Osteocyte (in vitro differentiated cells): Measurements from ENCODE around the gene SNRPA. TPM values are rescaled to one million over a fixed set of nuclear protein-coding genes. Genes with fewer than 3 reads are reported as not detected.
"Not testable (repeated sequence)": the region's sequence is repeated elsewhere in the genome, so short reads cannot be mapped to it uniquely, and the experiment has no call there.

ENCODE experiments used
- DNase-seq: peaks from one replicate; pipeline ENCODE4 v3.0.0; 2021; ENCODE audit warnings: mixed read lengths; ENCODE audit not compliant: unreplicated experiment; ENCODE audit errors: extremely low spot score
- H3K27ac Mint-ChIP-seq: one replicate; pipeline ENCODE4 v1.8.0; 2021; ENCODE audit warnings: mild to moderate bottlenecking, mixed read lengths; ENCODE audit not compliant: unreplicated experiment
- H3K27me3 Mint-ChIP-seq: one replicate; pipeline ENCODE4 v1.8.0; 2021; ENCODE audit warnings: mixed read lengths; ENCODE audit not compliant: unreplicated experiment
- H3K36me3 Mint-ChIP-seq: one replicate; pipeline ENCODE4 v1.8.0; 2021; ENCODE audit warnings: mixed read lengths; ENCODE audit not compliant: unreplicated experiment
- H3K4me1 Mint-ChIP-seq: one replicate; pipeline ENCODE4 v1.8.0; 2021; ENCODE audit warnings: mixed read lengths; ENCODE audit not compliant: unreplicated experiment
- H3K4me3 Mint-ChIP-seq: one replicate; pipeline ENCODE4 v1.8.0; 2021; ENCODE audit warnings: mild to moderate bottlenecking, moderate library complexity, mixed read lengths; ENCODE audit not compliant: unreplicated experiment
- H3K9me3 Mint-ChIP-seq: one replicate; pipeline ENCODE4 v1.8.0; 2021; ENCODE audit warnings: mixed read lengths; ENCODE audit not compliant: unreplicated experiment
- total RNA-seq: library from RNA; stranded (reverse); gene quantifications from 2 replicates; pipeline ENCODE4 v1.2.1, GENCODE V29; 2021
- TF ChIP-seq, protein P1 (sequence below): fragments of 200-600 bp; sonication (generic); IDR thresholded peaks from 2 replicates; pipeline ENCODE4 v1.5.0; 2021; ENCODE audit warnings: antibody characterized with exemption, mild to moderate bottlenecking, moderate library complexity

Gene SNRPA
- total RNA-seq, 1 donor from 2014 or later = 53.2 TPM

DNA sequence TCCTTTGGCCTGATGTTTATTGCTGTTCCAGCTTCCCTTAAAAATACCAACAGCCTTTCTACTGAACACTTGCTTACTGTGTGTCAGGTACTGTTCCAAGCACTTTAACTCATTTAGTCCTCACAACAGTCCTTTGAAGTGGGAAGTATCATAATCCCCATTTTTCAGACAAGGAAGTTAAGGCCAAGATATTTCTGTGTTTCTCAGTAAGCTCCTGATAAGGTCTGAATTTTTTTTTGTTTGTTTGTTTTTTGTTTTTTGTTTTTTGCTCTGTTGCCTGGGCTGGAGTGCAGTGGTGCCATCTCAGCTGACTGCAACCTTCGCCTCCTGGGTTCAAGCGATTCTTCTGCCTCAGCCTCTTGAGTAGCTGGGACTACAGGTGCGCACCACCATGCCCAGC, 7.5 kb downstream of the SNRPA start:
- Mint-ChIP-seq H3K36me3 (peaks cover 53% of the 10 kb centered on the region), H3K9me3 (no peaks in the 10 kb centered on the region), H3K4me3 (no peak overlapping the region), H3K4me1 (peaks cover 11% of the 10 kb centered on the region), H3K27ac (no peak overlapping the region), H3K27me3 (no peaks in the 10 kb centered on the region)
- no peak for DNase-seq
- TF ChIP-seq, protein P1, sequence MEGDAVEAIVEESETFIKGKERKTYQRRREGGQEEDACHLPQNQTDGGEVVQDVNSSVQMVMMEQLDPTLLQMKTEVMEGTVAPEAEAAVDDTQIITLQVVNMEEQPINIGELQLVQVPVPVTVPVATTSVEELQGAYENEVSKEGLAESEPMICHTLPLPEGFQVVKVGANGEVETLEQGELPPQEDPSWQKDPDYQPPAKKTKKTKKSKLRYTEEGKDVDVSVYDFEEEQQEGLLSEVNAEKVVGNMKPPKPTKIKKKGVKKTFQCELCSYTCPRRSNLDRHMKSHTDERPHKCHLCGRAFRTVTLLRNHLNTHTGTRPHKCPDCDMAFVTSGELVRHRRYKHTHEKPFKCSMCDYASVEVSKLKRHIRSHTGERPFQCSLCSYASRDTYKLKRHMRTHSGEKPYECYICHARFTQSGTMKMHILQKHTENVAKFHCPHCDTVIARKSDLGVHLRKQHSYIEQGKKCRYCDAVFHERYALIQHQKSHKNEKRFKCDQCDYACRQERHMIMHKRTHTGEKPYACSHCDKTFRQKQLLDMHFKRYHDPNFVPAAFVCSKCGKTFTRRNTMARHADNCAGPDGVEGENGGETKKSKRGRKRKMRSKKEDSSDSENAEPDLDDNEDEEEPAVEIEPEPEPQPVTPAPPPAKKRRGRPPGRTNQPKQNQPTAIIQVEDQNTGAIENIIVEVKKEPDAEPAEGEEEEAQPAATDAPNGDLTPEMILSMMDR = no peak

DNA sequence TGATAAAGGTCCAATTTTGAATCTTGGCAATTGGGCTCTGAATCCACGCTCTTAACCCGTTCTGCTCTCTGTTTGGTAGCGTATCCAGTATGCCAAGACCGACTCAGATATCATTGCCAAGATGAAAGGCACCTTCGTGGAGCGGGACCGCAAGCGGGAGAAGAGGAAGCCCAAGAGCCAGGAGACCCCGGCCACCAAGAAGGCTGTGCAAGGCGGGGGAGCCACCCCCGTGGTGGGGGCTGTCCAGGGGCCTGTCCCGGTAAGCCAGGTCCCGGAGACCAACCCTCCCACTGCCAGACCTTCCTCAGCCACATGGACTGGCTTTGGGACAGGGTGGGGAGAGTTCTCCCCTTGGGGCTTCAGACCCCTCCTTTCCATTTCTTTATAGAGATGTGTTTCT, 8.3 kb downstream of the SNRPA start:
- H3K36me3 Mint-ChIP-seq = peaks cover 61% of the 10 kb centered on the region
- peaks cover 8% of the 10 kb centered on the region for H3K4me1 Mint-ChIP-seq
- no peak for DNase-seq
- H3K27me3 Mint-ChIP-seq = no peaks in the 10 kb centered on the region
- TF ChIP-seq, protein P1 = no peak
- no peak overlapping the region for H3K27ac Mint-ChIP-seq
- no peaks in the 10 kb centered on the region for H3K9me3 Mint-ChIP-seq
- no peak overlapping the region for H3K4me3 Mint-ChIP-seq

DNA sequence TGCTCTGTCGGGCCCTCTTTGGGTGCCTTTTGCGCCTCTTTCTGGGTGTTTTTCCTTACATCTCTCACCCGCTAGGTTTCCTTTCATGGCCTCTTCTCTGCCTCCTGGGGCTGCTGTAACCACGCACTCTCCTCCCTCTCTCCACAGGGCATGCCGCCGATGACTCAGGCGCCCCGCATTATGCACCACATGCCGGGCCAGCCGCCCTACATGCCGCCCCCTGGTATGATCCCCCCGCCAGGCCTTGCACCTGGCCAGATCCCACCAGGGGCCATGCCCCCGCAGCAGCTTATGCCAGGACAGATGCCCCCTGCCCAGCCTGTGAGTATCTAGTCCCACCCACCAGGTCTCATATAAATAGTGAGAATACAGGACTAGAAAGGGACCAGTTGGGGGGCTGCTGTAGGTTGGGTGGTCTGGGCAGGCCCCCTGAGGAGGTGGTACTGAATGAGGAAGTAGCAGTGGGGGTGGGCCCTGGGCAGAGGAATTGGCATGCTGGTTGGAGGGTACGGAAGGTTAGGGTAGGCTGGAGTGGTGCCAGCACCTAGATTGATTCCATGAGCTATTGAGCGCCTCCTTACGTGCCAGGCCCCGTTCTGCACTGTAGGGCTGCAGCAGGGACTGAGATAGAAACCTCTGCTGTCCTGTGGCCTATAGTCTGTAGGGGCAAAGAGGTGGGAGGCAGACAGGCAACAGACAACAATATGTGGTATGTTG, 11.9 kb downstream of the SNRPA start:
- no peak for DNase-seq
- Mint-ChIP-seq H3K27me3 (no peaks in the 10 kb centered on the region), H3K4me1 (no peaks in the 10 kb centered on the region), H3K9me3 (no peaks in the 10 kb centered on the region), H3K36me3 (peaks cover 60% of the 10 kb centered on the region), H3K4me3 (no peak overlapping the region), H3K27ac (no peak overlapping the region)
- TF ChIP-seq, protein P1 = no peak

DNA sequence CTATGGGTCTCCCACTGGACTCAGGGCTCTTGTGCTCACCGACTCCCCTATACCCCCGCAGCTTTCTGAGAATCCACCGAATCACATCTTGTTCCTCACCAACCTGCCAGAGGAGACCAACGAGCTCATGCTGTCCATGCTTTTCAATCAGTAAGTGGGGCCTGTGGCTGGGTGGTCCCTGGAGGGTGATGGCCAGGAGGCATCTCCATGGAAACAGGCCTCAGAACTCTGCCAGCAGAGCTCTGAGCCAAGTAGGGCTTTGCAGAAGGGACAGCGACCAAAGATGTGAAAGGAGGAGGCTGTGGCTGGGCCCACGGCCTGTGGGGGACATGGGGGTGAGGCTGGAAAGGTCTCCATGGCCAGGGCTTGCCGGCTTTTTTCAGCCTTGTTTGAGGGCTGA, 12.5 kb downstream of the SNRPA start:
- peaks cover 56% of the 10 kb centered on the region for H3K36me3 Mint-ChIP-seq
- H3K27ac Mint-ChIP-seq = no peak overlapping the region
- TF ChIP-seq, protein P1 = no peak
- no peak for DNase-seq
- no peaks in the 10 kb centered on the region for H3K27me3 Mint-ChIP-seq
- no peak overlapping the region for H3K4me3 Mint-ChIP-seq
- H3K9me3 Mint-ChIP-seq = no peaks in the 10 kb centered on the region
- H3K4me1 Mint-ChIP-seq = no peaks in the 10 kb centered on the region

DNA sequence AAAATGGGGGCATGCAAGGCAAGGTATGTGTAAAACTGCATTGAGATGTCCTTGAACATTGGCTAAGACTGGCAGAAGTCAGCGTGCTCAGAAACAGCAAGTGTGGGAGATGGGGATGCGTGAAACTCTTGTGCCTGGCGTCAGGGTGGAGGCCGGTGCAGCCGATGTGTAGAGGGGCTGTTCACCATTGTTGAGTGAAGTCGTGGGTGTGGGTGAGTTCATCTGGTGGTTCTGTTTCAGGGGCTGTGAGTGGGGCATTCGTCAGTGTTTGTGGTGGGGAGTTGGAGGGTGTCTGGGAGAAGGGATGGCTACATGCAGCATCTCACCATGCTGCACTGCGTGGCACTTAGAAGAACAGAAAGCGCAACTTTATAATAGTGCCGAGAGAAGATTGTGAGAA, 13.0 kb downstream of the SNRPA start:
- Mint-ChIP-seq H3K9me3 (no peaks in the 10 kb centered on the region), H3K27me3 (no peaks in the 10 kb centered on the region), H3K27ac (peak overlapping the region; percentile 31), H3K4me3 (no peak overlapping the region), H3K36me3 (peaks cover 56% of the 10 kb centered on the region), H3K4me1 (no peaks in the 10 kb centered on the region)
- TF ChIP-seq, protein P1 = no peak
- DNase-seq = no peak

DNA sequence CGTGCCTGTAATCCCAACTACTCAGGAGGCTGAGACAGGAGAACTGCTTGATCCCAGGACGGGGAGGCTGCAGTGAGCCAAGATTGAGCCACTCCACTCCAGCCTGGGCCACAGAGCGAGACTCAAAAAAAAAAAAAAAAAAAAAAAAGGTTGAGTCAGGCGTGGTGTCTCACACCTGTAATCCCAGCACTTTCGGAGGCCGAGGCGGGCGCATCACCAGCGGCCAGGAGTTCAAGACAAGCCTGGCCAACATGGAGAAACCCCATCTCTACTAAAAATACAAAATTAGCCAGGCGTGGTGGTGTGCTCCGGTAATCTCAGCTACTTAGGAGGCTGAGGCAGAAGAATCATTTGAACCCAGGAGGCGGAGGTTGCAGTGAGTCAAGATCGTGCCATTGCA, 15.4 kb downstream of the SNRPA start:
- H3K36me3 Mint-ChIP-seq = peaks cover 48% of the 10 kb centered on the region
- H3K4me1 Mint-ChIP-seq, H3K27ac Mint-ChIP-seq, H3K27me3 Mint-ChIP-seq, DNase-seq, H3K4me3 Mint-ChIP-seq, H3K9me3 Mint-ChIP-seq: not testable (repeated sequence)
